A549 (cell line): Measurements from ENCODE around the gene CEACAM16.

ENCODE experiments used
- EHMT2 ChIP-seq: fragments of 200-600 bp; sonication (generic); IDR thresholded peaks from 2 replicates; pipeline ENCODE4 v1.6.1; 2016; ENCODE audit warnings: antibody characterized with exemption, low read depth, mild to moderate bottlenecking, moderate library complexity
- ESRRA ChIP-seq: fragments of 150-350 bp; IDR thresholded peaks from 2 replicates; pipeline ENCODE4 v1.6.1; 2014; ENCODE audit warnings: mild to moderate bottlenecking, low read length, borderline replicate concordance
- MYC ChIP-seq: IDR thresholded peaks from 2 replicates; pipeline ENCODE4 v1.6.1; 2012; ENCODE audit warnings: mild to moderate bottlenecking, inconsistent platforms, low read length, improper control_type of control experiment, borderline replicate concordance
- POLR2AphosphoS2 ChIP-seq: conservative IDR thresholded peaks from 2 replicates; pipeline ENCODE4 v1.6.1; 2012; ENCODE audit warnings: low read length, improper control_type of control experiment, inconsistent platforms
- RAD21 ChIP-seq, 2 experiments: fragments of >200 bp in 1 of 2; sonication (Bioruptor Twin) in 1 of 2; formaldehyde crosslinking in 1 of 2; IDR thresholded peaks in 1 of 2; conservative IDR thresholded peaks in 1 of 2; 2 replicates in 1 of 2; 3 replicates in 1 of 2; pipeline ENCODE4 v1.6.1; 2012 to 2018; ENCODE audit warnings: inconsistent platforms in 1 of 2
- SMC3 ChIP-seq: fragments of >200 bp; sonication (Bioruptor Twin); formaldehyde crosslinking; IDR thresholded peaks from 3 replicates; pipeline ENCODE4 v1.6.1; 2018; ENCODE audit warnings: inconsistent platforms
- ZNF302 ChIP-seq: fragments of 250-450 bp; sonication (Bioruptor Pico); IDR thresholded peaks from 2 replicates; pipeline ENCODE4 v1.9.0; 2021; ENCODE audit warnings: inconsistent platforms, mild to moderate bottlenecking, moderate library complexity
- TF ChIP-seq, protein P1 (sequence below): fragments of 200-600 bp; sonication (generic); IDR thresholded peaks from 2 replicates; pipeline ENCODE4 v1.6.1; 2016; ENCODE audit warnings: antibody characterized with exemption, mild to moderate bottlenecking, moderate library complexity
- TF ChIP-seq, protein P2 (sequence below): fragments of >200 bp; sonication (Bioruptor Twin); formaldehyde crosslinking; IDR thresholded peaks from 3 replicates; pipeline ENCODE4 v1.5.1; 2016
- TF ChIP-seq, protein P3 (sequence below): fragments of >200 bp; sonication (Bioruptor Twin); formaldehyde crosslinking; IDR thresholded peaks from 3 replicates; pipeline ENCODE4 v1.6.1; 2016
- TF ChIP-seq, protein P4 (sequence below): IDR thresholded peaks from 2 replicates; pipeline ENCODE4 v1.6.1; 2012
- TF ChIP-seq, protein P5 (sequence below): fragments of 450-650 bp; IDR thresholded peaks from 2 replicates; pipeline ENCODE4 v1.6.1; 2014; ENCODE audit warnings: antibody characterized with exemption

DNA sequence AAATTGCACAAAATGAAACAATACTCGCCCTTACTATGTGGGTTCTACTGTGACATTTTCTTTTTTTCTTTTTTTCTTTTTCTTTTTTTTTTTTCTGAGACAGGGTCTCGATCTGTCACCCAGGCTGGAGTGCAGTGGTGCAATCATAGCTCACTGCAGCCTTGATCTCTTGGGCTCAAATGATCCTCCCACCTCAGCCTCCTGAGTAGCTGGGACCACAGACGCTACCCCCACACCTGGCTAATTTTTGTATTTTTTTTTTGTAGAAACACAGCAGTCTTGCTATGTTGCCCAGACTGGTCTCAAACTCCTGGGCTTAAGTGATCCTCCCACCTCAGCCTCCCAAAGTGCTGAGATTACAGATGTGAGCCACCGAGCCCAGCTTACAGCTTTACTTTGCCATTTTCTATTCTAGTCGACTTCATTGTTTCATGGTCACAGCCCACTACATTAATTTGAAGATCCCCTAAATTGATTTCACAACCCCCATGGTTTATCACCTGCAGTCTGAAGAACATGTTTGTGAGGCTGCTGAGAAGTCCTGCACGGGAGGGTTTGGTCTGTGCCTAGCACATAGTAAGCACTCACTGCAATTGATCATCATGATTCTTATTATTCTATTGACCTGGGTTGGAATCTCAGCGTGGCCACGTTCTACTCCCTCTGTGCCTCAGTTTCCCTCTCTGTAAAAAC is 53.3 kb downstream of the CEACAM16 start:
- TF ChIP-seq ZNF302 (no peak), ESRRA (no peak), EHMT2 (no peak), POLR2AphosphoS2 (no peak; the same call in 1 of the 2 replicates), RAD21 (conservative IDR thresholded peaks at IDR 0.05 in 1 of 2, IDR thresholded peaks at IDR 0.05 in 1 of 2) (no peak), MYC (no peak), SMC3 (no peak)
- TF ChIP-seq, protein P1, sequence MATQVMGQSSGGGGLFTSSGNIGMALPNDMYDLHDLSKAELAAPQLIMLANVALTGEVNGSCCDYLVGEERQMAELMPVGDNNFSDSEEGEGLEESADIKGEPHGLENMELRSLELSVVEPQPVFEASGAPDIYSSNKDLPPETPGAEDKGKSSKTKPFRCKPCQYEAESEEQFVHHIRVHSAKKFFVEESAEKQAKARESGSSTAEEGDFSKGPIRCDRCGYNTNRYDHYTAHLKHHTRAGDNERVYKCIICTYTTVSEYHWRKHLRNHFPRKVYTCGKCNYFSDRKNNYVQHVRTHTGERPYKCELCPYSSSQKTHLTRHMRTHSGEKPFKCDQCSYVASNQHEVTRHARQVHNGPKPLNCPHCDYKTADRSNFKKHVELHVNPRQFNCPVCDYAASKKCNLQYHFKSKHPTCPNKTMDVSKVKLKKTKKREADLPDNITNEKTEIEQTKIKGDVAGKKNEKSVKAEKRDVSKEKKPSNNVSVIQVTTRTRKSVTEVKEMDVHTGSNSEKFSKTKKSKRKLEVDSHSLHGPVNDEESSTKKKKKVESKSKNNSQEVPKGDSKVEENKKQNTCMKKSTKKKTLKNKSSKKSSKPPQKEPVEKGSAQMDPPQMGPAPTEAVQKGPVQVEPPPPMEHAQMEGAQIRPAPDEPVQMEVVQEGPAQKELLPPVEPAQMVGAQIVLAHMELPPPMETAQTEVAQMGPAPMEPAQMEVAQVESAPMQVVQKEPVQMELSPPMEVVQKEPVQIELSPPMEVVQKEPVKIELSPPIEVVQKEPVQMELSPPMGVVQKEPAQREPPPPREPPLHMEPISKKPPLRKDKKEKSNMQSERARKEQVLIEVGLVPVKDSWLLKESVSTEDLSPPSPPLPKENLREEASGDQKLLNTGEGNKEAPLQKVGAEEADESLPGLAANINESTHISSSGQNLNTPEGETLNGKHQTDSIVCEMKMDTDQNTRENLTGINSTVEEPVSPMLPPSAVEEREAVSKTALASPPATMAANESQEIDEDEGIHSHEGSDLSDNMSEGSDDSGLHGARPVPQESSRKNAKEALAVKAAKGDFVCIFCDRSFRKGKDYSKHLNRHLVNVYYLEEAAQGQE: no peak
- TF ChIP-seq, protein P2, sequence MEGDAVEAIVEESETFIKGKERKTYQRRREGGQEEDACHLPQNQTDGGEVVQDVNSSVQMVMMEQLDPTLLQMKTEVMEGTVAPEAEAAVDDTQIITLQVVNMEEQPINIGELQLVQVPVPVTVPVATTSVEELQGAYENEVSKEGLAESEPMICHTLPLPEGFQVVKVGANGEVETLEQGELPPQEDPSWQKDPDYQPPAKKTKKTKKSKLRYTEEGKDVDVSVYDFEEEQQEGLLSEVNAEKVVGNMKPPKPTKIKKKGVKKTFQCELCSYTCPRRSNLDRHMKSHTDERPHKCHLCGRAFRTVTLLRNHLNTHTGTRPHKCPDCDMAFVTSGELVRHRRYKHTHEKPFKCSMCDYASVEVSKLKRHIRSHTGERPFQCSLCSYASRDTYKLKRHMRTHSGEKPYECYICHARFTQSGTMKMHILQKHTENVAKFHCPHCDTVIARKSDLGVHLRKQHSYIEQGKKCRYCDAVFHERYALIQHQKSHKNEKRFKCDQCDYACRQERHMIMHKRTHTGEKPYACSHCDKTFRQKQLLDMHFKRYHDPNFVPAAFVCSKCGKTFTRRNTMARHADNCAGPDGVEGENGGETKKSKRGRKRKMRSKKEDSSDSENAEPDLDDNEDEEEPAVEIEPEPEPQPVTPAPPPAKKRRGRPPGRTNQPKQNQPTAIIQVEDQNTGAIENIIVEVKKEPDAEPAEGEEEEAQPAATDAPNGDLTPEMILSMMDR: no peak
- TF ChIP-seq, protein P3, sequence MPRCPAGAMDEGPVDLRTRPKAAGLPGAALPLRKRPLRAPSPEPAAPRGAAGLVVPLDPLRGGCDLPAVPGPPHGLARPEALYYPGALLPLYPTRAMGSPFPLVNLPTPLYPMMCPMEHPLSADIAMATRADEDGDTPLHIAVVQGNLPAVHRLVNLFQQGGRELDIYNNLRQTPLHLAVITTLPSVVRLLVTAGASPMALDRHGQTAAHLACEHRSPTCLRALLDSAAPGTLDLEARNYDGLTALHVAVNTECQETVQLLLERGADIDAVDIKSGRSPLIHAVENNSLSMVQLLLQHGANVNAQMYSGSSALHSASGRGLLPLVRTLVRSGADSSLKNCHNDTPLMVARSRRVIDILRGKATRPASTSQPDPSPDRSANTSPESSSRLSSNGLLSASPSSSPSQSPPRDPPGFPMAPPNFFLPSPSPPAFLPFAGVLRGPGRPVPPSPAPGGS: no peak
- TF ChIP-seq, protein P4, sequence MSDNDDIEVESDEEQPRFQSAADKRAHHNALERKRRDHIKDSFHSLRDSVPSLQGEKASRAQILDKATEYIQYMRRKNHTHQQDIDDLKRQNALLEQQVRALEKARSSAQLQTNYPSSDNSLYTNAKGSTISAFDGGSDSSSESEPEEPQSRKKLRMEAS: no peak
- TF ChIP-seq, protein P5, sequence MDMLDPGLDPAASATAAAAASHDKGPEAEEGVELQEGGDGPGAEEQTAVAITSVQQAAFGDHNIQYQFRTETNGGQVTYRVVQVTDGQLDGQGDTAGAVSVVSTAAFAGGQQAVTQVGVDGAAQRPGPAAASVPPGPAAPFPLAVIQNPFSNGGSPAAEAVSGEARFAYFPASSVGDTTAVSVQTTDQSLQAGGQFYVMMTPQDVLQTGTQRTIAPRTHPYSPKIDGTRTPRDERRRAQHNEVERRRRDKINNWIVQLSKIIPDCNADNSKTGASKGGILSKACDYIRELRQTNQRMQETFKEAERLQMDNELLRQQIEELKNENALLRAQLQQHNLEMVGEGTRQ: no peak
